LNCaP clone FGC (cell line): ENCODE data around the gene NAGLU.
"Not testable (repeated sequence)": the region's sequence is repeated elsewhere in the genome, so short reads cannot be mapped to it uniquely, and the experiment has no call there.

Experiments
- DNase-seq: peaks from one replicate; pipeline ENCODE4 v3.0.0-alpha.2; 2011; ENCODE audit warnings: low read depth
- H3K4me3 ChIP-seq: 2 replicates; pipeline ENCODE4 v1.5.1; 2011; ENCODE audit warnings: mild to moderate bottlenecking, low read depth, low read length, control low read depth
- TF ChIP-seq, protein P1 (sequence below): IDR thresholded peaks from 2 replicates; pipeline ENCODE4 v1.5.1; 2012; ENCODE audit warnings: mild to moderate bottlenecking; ENCODE audit not compliant: control insufficient read depth, insufficient read depth; ENCODE audit errors: extremely low read depth

The NAGLU gene

DNA sequence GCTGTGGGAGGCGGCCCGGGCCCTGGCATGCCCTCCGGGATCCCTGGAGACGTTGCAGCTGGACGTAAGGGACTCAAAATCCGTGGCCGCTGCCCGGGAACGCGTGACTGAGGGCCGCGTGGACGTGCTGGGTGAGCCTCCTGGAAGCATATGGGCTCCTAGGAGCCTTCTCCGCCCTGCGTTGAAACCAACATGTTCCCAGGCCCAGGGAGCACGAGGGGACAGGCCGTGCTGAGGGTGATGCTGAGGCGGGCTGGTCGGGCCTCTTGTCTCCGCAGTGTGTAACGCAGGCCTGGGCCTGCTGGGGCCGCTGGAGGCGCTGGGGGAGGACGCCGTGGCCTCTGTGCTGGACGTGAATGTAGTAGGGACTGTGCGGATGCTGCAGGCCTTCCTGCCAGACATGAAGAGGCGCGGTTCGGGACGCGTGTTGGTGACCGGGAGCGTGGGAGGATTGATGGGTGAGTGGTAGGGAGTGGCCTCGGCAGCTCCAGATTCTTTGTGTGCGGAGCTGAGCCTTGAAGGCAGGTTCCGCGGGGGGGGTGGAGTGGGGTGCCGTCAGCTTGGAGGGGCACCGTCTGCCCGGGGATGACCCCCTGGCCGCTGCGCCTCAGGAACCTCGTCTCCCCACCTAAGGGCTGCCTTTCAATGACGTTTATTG lies 17.2 kb downstream of the NAGLU start:
- peak overlapping the region; percentile 87 for H3K4me3 ChIP-seq
- TF ChIP-seq, protein P1, sequence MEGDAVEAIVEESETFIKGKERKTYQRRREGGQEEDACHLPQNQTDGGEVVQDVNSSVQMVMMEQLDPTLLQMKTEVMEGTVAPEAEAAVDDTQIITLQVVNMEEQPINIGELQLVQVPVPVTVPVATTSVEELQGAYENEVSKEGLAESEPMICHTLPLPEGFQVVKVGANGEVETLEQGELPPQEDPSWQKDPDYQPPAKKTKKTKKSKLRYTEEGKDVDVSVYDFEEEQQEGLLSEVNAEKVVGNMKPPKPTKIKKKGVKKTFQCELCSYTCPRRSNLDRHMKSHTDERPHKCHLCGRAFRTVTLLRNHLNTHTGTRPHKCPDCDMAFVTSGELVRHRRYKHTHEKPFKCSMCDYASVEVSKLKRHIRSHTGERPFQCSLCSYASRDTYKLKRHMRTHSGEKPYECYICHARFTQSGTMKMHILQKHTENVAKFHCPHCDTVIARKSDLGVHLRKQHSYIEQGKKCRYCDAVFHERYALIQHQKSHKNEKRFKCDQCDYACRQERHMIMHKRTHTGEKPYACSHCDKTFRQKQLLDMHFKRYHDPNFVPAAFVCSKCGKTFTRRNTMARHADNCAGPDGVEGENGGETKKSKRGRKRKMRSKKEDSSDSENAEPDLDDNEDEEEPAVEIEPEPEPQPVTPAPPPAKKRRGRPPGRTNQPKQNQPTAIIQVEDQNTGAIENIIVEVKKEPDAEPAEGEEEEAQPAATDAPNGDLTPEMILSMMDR = no peak
- DNase-seq = no peak

DNA sequence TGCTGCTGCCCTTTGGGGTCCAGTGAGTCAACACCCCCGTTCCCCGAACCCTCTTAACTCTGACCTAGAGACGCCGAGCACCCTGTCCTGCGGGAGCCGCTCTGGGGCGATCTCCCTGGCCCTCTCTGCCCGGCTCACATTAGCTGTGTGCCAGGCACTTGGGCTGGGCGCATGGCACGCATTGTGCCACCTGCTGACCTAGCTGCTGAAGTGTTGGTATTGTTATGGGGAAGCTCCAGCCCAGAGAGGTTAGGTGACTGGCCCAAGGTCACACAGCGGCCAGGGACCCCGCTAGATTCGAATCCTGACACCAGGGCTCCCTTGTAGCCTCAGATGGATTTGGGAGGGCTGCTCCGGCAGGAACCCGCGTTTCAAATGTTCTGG lies 17.8 kb downstream of the NAGLU start:
- TF ChIP-seq, protein P1 = peak; percentile 68
- H3K4me3 ChIP-seq = peak overlapping the region; percentile 87
- DNase-seq = no peak

DNA sequence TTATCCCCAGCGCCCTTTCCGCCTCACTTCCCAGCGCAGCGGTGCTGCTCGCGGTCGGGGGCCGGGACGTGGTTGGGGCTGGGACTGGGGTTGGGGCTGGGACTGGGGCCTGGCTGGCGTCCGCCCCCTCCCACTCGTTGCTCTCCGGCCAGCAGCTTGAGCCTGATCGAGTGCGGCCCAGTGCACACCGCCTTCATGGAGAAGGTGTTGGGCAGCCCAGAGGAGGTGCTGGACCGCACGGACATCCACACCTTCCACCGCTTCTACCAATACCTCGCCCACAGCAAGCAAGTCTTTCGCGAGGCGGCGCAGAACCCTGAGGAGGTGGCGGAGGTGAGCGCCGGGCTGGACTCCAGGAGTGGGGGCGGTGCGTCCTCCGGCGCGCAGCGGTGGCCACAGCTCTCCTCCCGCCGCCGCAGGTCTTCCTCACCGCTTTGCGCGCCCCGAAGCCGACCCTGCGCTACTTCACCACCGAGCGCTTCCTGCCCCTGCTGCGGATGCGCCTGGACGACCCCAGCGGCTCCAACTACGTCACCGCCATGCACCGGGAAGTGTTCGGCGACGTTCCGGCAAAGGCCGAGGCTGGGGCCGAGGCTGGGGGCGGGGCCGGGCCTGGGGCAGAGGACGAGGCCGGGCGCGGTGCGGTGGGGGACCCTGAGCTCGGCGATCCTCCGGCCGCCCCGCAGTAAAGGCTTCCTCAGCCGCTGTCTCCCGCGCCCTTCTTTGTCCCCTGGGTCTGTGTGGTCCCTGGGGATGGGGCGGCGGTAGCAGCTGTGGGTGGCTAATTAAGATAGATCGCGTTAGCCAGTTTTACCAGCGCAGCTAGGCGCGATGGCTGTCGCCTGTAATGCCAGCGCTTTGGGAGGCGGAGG lies 18.4 kb downstream of the NAGLU start:
- TF ChIP-seq, protein P1 = peak; percentile 14; the same call in 1 of the 2 replicates
- no peak for DNase-seq
- H3K4me3 ChIP-seq = peak overlapping the region; percentile 87

DNA sequence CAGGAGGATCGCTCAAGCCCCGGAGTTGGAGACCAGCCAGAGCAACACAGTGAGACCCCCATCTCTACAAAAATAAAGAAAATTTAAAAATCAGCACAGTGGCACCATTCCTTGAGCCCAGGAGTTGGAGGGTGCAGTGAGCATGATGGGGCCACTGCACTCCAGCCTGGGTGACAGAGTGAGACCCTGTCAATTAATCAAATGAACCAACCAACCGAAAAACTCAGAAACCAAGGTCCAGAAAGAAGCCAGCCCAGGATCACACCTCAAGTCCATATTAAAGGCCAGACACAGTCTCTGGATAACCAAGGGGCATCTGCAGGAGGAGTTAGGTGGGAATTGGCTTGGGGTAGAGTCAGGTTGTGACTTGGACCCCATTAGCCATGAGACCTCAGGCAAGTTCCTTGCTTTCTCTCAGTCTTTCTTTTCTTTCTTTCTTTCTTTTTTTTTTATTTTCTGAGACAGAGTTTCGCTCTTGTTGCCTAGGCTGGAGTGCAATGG lies 19.1 kb downstream of the NAGLU start:
- peak overlapping the region; percentile 87 for H3K4me3 ChIP-seq
- TF ChIP-seq, protein P1 = no peak
- DNase-seq = no peak

DNA sequence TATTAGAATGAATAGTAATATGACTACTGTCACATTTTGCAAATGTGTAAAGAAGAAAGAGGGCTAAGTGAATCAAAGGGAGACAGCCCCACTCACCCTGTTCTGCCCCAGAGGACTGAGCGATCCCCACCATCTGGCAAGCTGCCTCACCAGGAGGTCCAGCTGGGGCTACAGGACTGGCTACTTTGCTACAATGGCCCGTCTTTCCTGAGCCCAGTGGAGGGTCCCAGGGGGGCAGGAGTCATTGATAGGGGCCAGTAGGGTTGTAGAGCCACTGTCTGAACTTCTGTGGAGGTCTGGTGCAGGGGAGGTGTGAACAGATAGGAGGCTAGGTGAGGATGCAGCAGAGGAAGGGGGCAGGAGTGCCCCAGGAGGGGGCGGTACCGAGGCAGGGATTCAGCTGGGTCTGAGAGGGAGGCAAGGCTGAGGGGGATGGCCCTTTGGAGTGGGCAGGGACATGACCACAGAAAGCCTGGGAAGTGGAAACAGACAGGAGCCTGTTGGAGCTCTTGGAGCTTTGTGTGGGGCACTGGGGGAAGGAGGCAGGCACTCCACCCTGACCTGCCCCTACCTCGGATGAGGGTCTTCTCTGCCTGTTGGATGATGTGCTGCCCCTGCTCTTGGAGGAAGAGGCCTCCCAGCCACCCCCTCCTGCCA lies 20.0 kb downstream of the NAGLU start:
- H3K4me3 ChIP-seq, DNase-seq: not testable (repeated sequence)

DNA sequence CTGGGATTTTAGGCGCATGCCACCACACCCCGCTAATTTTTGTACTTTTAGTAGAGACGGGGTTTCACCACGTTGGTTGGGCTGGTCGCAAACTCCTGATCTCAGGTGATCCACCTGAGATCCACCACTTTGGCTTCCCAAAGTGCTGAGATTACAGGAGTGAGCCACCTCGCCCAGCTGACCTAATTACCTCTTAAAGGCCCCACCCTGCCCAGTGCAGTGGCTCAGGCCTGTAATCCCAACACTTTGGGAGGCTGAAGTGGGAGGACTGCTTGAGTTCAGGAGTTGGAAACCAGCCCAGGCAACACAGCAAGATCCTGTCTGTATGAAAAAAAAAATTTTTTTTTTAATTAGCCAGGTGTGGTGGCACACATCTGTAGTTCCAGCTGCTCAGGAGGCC lies 23.0 kb downstream of the NAGLU start:
- no peak for DNase-seq
- TF ChIP-seq, protein P1 = no peak
- no peak overlapping the region for H3K4me3 ChIP-seq

DNA sequence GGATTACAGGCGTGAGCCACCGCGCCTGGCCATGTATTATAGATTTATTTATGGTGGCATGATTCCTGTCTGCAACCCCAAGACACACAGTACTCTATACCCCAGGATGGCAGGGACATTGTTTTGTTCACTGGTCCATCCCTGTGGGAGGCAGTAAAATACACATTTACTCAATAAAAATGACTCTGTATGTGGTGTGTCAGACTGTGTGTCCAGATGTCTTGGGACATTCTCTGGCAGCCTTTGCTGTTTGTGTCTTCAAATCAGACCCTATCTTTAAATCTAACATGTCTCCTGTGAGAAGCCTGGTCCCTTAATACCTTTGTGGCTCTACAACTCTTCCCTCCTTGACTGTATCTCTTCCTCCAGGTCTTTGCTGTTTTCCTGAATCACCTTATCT lies 24.2 kb downstream of the NAGLU start:
- no peak overlapping the region for H3K4me3 ChIP-seq
- DNase-seq = no peak
- TF ChIP-seq, protein P1 = no peak
